Fibroblast of lung (primary cell): ENCODE results near the gene TRAPPC12.

Source experiments
- EZH2 ChIP-seq: IDR thresholded peaks from 2 replicates; pipeline ENCODE4 v1.5.1; 2012; ENCODE audit warnings: low read length, control low read depth, mild to moderate bottlenecking; ENCODE audit errors: missing control alignments
- TF ChIP-seq, protein P1 (sequence below), 2 donors: IDR thresholded peaks in 1 of 2; conservative IDR thresholded peaks in 1 of 2; 1 replicate in 1 of 2; 2 replicates in 1 of 2; pipeline ENCODE4 v1.5.1; 2011 to 2012; ENCODE audit warnings: low read length in 2 of 2, control low read depth in 1 of 2, inconsistent platforms in 1 of 2, low read depth in 1 of 2, mild to moderate bottlenecking in 1 of 2

DNA sequence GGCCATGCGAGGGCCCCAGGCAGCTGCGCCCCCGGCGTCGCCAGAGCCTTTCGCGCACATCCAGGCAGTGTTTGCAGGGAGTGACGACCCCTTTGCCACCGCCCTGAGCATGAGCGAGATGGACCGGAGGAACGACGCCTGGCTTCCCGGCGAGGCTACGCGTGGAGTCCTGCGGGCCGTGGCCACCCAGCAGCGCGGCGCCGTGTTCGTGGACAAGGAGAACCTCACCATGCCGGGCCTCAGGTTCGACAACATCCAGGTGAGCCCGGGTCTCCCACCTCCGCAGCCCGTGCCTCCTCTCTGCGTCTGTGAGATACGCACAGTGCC lies 8.9 kb downstream of the TRAPPC12 start:
- TF ChIP-seq, protein P1, sequence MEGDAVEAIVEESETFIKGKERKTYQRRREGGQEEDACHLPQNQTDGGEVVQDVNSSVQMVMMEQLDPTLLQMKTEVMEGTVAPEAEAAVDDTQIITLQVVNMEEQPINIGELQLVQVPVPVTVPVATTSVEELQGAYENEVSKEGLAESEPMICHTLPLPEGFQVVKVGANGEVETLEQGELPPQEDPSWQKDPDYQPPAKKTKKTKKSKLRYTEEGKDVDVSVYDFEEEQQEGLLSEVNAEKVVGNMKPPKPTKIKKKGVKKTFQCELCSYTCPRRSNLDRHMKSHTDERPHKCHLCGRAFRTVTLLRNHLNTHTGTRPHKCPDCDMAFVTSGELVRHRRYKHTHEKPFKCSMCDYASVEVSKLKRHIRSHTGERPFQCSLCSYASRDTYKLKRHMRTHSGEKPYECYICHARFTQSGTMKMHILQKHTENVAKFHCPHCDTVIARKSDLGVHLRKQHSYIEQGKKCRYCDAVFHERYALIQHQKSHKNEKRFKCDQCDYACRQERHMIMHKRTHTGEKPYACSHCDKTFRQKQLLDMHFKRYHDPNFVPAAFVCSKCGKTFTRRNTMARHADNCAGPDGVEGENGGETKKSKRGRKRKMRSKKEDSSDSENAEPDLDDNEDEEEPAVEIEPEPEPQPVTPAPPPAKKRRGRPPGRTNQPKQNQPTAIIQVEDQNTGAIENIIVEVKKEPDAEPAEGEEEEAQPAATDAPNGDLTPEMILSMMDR (conservative IDR thresholded peaks at IDR 0.05 in 1 of 2, IDR thresholded peaks at IDR 0.05 in 1 of 2; ENCODE audit: low read depth in 1 of 2, low read length in 2 of 2) = no peak
- TF ChIP-seq EZH2 = no peak
